Esophagus (tissue), 2 donors: ENCODE results near the gene RARB. TPM values are rescaled to one million over a fixed set of nuclear protein-coding genes. Genes with fewer than 3 reads are reported as not detected.

Experiments used
- H3K27ac ChIP-seq, 2 donors: one replicate each; pipeline ENCODE4 v1.5.1; 2013; ENCODE audit warnings: low read depth in 2 of 2, mild to moderate bottlenecking in 2 of 2, inconsistent platforms in 1 of 2, low read length in 1 of 2, moderate library complexity in 1 of 2
- H3K27me3 ChIP-seq, 2 donors: one replicate each; pipeline ENCODE4 v1.6.1; 2013; ENCODE audit warnings: low read length in 2 of 2, control low read depth in 1 of 2, mild to moderate bottlenecking in 1 of 2; ENCODE audit not compliant: insufficient read depth in 2 of 2, control insufficient read depth in 1 of 2
- H3K36me3 ChIP-seq, 2 donors: one replicate each; pipeline ENCODE4 v1.6.1; 2013; ENCODE audit warnings: low read length in 1 of 2; ENCODE audit not compliant: control insufficient read depth in 2 of 2, insufficient read depth in 2 of 2
- H3K4me1 ChIP-seq, 2 donors: one replicate each; pipeline ENCODE4 v1.6.1; 2013; ENCODE audit warnings: low read length in 1 of 2; ENCODE audit not compliant: control insufficient read depth in 2 of 2, insufficient read depth in 2 of 2
- H3K4me3 ChIP-seq, 2 donors: one replicate each; pipeline ENCODE4 v1.5.1; 2013; ENCODE audit warnings: low read length in 2 of 2, mild to moderate bottlenecking in 2 of 2, low read depth in 1 of 2, moderate library complexity in 1 of 2
- H3K9me3 ChIP-seq, 2 donors: one replicate each; pipeline ENCODE4 v1.6.1; 2013; ENCODE audit warnings: mild to moderate bottlenecking in 2 of 2, low read depth in 1 of 2, low read length in 1 of 2, moderate library complexity in 1 of 2; ENCODE audit not compliant: control insufficient read depth in 2 of 2, insufficient read depth in 1 of 2
- WGBS, 2 donors: extraction: QIAGEN DNeasy Blood & Tissue Kit; methylation state at CpG; one replicate each; pipeline ENCODE4 v1.1.7; 2013; 5-methylcytosine and 5-hydroxymethylcytosine counted together
- polyA plus RNA-seq, 2 donors: library from polyadenylated mRNA; stranded (reverse); fragments of 200-250 nt; gene quantifications; one replicate each; pipeline ENCODE4 v1.2.3, GENCODE V29; 2013
- donor health status: healthy with polysubstance abuse.
- donor health status: Bipolar disorder and iron deficiency.

Gene RARB
- polyA plus RNA-seq, 2 donors, result 1.6 to 2.2 TPM

DNA sequence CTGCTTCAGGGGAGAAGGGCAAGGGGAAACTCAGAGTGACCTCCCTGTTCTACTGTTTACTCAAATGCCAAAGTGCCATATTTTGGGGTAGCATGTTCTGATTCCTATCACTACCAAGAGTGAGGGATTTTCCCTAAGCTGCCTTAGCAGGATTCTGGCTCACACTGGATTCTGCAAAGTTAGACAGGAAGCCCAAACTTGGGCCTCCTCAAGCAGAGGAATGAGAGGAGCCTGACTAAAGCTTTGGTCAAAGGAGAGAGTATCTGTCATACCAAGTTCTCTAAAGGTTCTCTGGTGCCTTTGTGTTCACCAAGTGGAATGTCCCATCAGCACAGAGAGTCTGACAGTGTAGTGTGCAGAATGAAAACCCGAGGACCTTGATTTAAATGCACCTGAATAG lies 8.8 kb upstream of the RARB start:
- WGBS, 2 donors, result 65 to 80% methylated on average over 1 of the region's 1 CpG
- Histone ChIP-seq H3K27me3 (no peaks in the 10 kb centered on the region), H3K9me3 (no peaks in the 10 kb centered on the region), H3K36me3 (no peaks in the 10 kb centered on the region), H3K4me3 (no peak overlapping the region), H3K27ac (no peak overlapping the region), H3K4me1 (peaks cover 1 to 2% of the 10 kb centered on the region in 2 donors)

DNA sequence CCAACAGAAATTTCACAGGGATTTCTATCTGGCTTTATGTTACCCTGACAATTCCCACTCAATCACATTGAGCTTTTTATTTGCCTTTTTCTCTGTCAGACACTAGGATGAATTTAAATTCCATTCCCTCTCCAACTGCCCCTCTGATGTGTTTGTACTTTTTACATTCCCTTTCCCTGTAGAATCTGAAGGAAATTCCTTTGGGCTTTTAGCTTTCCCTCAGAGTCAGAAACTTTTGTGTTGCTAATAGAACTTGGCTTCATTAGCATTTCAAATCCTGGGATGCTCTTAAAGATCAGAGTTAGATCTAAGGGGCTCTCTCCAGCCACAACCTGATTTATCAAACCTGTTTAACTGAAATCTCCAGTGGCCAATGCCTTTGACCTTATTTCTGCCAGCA lies 7.9 kb upstream of the RARB start:
- Histone ChIP-seq H3K4me3 (no peak overlapping the region), H3K4me1 (peaks cover 4% of the 10 kb centered on the region in 2 donors), H3K27ac (no peak overlapping the region), H3K36me3 (no peaks in the 10 kb centered on the region), H3K27me3 (no peaks in the 10 kb centered on the region), H3K9me3 (no peaks in the 10 kb centered on the region)

DNA sequence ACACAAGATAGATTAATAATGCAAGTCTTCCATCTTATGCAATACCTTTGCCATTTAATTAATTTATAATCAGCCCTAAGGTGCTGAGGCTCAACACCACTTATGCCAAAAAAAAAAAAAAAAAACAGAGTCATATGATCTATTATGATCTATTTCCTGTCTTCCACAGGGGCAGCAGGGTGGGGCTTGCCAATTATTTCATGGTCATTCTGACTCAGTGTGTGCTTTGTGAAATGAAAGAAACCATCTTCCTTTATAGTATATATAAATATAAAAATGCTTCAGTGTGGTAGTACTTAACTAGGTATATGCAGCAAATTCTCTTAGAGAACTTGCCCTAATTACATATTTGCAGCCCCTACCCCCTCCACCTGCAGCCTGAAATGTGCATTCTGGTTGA lies 7.2 kb upstream of the RARB start:
- Histone ChIP-seq H3K9me3 (no peaks in the 10 kb centered on the region), H3K4me3 (no peak overlapping the region), H3K4me1 (peaks cover 4% of the 10 kb centered on the region in 2 donors), H3K36me3 (no peaks in the 10 kb centered on the region), H3K27me3 (no peaks in the 10 kb centered on the region), H3K27ac (no peak overlapping the region)

DNA sequence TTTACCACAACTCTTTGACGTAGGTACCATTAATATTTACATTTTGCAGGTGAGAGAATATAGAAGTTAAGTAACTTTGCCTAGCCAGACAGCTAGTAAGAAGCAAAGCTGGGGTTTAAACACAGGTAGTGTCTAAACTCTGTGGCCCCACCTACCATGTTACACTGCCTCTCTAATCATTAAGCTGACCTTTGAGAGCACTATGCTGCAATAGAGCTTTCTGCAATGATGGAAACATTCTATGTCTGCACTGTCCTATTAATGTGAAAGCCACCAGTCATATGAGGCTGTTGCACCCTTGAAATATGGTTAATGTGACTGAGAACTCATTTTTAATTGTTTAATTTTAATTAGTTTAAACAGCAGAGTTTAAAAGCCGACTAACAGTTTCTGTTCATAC lies 6.3 kb upstream of the RARB start:
- Histone ChIP-seq H3K36me3 (no peaks in the 10 kb centered on the region), H3K4me1 (peaks cover 4% of the 10 kb centered on the region in 2 donors), H3K27ac (no peak overlapping the region), H3K4me3 (no peak overlapping the region), H3K9me3 (no peaks in the 10 kb centered on the region), H3K27me3 (no peaks in the 10 kb centered on the region)
- WGBS, 2 donors, result 78 to 85% methylated on average over 2 of the region's 2 CpGs

DNA sequence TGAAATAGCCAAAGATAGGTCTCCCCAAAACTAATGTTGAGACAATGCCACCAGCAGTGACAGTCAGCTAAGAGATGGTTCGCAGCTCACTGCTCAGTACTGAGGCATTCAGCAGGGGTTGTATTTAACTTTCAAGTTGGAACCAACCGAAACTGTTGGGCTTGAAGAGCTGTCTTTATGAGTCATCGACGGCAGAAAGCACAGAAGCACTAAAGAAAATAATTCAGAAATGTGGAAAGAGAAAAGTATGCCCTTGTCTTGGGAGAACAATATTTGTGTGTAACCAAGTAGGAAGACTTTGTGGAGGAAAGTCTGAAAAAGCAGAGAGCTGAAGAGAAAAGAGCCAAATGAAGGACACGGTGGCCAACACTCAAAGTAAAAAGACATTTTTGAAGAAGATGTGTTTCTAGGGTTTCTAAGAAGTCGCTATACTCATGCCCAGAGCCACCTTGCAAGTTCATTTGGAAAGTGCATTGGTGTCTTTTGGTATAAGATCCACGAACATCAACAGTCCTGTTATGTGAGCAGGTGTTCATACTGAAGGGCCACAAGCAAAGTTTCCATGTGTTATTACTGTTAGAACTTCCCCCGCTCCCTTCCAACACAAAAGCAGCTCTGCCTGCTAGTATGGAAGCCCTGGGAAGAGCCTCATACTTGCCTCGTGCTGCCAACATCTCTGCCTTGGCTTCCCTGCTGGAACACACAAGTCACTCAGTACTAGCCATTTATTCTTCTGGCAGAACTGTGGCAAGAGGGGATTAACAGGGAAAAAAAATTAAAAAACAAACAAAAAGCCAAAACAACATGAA lies 4.1 kb upstream of the RARB start:
- peak overlapping the region; percentile 68 to 72 for H3K27ac ChIP-seq
- WGBS, 2 donors, result 41 to 56% methylated on average over 9 of the region's 9 CpGs
- no peaks in the 10 kb centered on the region for H3K36me3 ChIP-seq
- peaks cover 4% of the 10 kb centered on the region in 2 donors for H3K4me1 ChIP-seq
- no peaks in the 10 kb centered on the region for H3K27me3 ChIP-seq
- no peak overlapping the region for H3K4me3 ChIP-seq
- H3K9me3 ChIP-seq, result no peaks in the 10 kb centered on the region

DNA sequence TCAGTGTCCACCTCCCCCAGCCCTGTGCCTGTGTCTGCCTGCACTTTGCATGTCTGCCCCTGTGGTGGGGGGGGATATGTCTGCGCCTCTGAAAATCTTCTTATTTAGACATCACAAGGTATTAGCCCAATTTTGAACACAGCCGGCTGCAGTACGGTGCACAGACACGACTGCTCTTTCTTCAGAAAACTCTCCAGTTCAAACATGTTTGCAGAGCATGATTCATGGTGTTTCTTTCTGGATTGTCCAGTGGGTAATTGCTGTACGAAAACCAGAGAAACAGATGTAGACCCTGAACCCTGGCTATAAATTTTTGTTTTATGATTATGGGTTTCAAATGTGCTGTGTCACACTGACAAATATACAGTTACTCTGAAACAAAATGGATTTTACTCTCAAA lies 3.4 kb upstream of the RARB start:
- 31 to 41% methylated on average over 5 of the region's 5 CpGs for WGBS, 2 donors
- no peaks in the 10 kb centered on the region for H3K36me3 ChIP-seq
- no peaks in the 10 kb centered on the region for H3K9me3 ChIP-seq
- H3K4me3 ChIP-seq, result no peak overlapping the region
- no peaks in the 10 kb centered on the region for H3K27me3 ChIP-seq
- H3K4me1 ChIP-seq, result peaks cover 4% of the 10 kb centered on the region in 2 donors
- H3K27ac ChIP-seq, result peak overlapping the region; percentile 72 to 78

DNA sequence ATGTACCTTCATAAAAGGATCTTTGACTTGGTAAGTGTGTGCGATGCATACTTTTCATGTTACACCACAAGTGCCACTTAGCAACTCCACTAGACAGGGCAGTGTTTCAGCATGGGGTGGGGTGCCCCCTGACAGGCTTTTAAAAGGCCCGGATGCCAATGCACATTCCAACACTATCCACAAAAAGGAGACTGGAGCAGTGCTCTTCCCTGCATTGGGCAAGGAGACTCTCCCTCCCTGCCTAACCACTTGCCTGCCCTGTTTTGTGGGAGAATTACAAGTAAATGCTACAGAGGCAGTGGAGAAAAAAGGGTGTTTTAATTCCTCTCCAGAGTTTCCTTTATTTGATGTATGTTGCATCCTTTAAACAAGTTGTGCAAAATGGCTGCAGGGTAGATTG lies 1.7 kb upstream of the RARB start:
- no peaks in the 10 kb centered on the region for H3K9me3 ChIP-seq
- 61 to 84% methylated on average over 2 of the region's 2 CpGs for WGBS, 2 donors
- peak overlapping the region in 1 of 2 donors; percentile 33 for H3K27ac ChIP-seq
- H3K4me1 ChIP-seq, result peaks cover 4% of the 10 kb centered on the region in 2 donors
- H3K36me3 ChIP-seq, result no peaks in the 10 kb centered on the region
- no peak overlapping the region for H3K4me3 ChIP-seq
- H3K27me3 ChIP-seq, result no peaks in the 10 kb centered on the region

DNA sequence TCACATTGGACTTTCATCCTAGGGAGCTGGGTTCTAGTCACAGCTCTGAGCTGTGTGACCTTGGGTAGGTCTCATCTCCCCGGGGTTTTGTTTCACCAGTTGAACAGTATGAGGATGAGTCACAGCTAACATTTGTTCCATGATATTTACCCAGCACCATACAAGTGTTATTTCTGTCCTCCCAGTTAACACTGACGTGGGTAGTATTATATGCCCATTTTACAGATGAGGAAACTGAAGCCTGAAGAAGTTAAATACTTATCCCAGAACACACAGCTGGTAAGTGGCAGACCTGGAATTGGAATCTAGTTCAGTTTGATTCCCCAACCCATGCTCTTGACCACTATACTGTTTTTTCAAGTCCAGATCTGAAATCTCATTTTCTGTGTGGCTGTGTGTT lies 908 bp upstream of the RARB start:
- H3K27me3 ChIP-seq, result no peaks in the 10 kb centered on the region
- no peaks in the 10 kb centered on the region for H3K36me3 ChIP-seq
- peaks cover 4% of the 10 kb centered on the region in 2 donors for H3K4me1 ChIP-seq
- no peaks in the 10 kb centered on the region for H3K9me3 ChIP-seq
- H3K27ac ChIP-seq, result peak overlapping the region; percentile 86 to 99
- peak overlapping the region in 1 of 2 donors; percentile 92 for H3K4me3 ChIP-seq
- 44 to 48% methylated on average over 2 of the region's 2 CpGs for WGBS, 2 donors

DNA sequence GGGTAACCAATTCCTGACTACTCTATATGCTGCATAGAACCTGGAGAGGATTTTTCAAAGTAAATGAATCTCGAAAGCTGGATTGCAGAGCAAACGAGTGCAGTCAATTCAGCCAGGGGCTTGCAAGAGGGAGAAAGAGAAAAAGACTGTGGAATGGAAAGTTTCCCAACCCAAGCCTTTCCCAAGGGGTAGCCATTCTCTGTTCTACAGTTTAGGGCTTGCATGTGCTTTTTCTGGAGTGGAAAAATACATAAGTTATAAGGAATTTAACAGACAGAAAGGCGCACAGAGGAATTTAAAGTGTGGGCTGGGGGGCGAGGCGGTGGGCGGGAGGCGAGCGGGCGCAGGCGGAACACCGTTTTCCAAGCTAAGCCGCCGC lies 511 bp upstream of the RARB start:
- Histone ChIP-seq H3K4me3 (peak overlapping the region; percentile 36 to 92), H3K4me1 (peaks cover 4% of the 10 kb centered on the region in 2 donors), H3K27me3 (no peaks in the 10 kb centered on the region), H3K27ac (peak overlapping the region; percentile 86 to 99), H3K9me3 (no peaks in the 10 kb centered on the region), H3K36me3 (no peaks in the 10 kb centered on the region)
- WGBS, 2 donors, result 1 to 3% methylated on average over 13 of the region's 13 CpGs

DNA sequence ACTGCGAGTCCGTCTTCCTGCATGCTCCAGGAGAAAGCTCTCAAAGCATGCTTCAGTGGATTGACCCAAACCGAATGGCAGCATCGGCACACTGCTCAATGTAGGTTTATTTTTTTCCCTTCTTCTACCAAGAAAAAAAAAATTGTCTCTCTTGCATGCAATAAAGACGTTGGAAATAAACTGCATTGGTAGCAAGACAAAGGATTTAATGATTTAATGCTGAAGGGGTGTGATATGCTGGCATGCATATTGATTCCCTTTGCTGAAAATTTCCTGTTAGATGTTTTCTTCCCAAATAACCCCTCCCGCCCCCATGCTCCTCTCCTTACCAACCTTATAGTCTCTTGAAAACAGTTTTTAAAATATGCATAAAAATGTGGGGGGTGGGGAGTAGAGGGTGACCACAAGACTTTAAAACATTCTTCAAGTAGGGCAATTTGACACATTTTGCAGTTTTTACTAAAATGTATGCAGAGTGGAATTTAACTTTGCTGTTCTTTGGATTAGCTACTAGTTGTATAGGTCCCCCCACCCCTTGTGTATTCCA lies 799 bp downstream of the RARB start:
- H3K4me1 ChIP-seq, result peaks cover 4% of the 10 kb centered on the region in 2 donors
- H3K27ac ChIP-seq, result peak overlapping the region; percentile 91 to 97
- 8 to 13% methylated on average over 6 of the region's 6 CpGs for WGBS, 2 donors
- H3K4me3 ChIP-seq, result peak overlapping the region; percentile 59 to 92
- H3K9me3 ChIP-seq, result no peaks in the 10 kb centered on the region
- no peaks in the 10 kb centered on the region for H3K27me3 ChIP-seq
- H3K36me3 ChIP-seq, result no peaks in the 10 kb centered on the region
